GM21515 (cell line): ENCODE results near the gene IFIT3.
"Not testable (repeated sequence)": the region's sequence is repeated elsewhere in the genome, so short reads cannot be mapped to it uniquely, and the experiment has no call there.

Experiments
- ATAC-seq: cut with Tn5 transposase; IDR thresholded peaks from one replicate; pipeline ENCODE4 v1.9.1; 2021; ENCODE audit not compliant: unreplicated experiment

Gene IFIT3

GRCh38 chr10:89304026-89304425 is 23.8 kb upstream of the IFIT3 start:
- no peak for ATAC-seq

DNA sequence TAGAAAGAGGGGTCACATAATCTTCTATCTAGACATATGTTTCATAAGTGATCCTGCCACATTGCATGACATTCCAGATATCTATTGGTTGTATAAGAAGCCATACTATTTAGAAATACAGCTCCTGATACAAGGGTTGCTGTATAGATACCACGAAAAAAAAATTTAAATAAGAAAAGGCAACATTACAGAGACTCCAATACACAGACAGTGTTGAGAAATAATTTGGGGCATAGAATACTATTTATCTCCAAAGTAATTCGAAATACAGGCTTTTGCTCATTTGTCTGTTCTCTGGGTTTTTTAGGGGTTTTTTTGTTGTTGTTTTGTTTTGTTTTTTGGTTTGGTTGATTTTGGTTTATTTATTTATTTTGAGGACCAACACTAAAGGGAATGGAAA is 23.4 kb upstream of the IFIT3 start:
- ATAC-seq, result no peak

DNA sequence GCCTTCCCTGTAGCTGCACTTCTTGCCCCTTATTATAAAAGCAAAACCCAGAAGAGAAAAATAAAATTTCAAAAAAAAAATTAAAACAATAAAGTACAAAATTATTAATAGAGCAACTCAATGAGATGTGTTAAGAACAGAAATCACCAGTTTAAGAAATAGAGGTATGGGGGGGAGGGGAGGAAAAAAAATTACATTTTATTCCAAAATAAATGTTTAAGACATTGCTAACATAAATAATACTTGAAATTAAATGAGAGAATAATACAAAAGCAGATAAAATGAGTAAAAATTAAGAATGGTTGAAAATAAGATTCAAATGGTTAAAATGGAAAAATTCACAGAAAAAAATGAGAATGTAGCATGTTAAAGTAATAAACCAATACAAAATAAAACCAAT is 22.9 kb upstream of the IFIT3 start:
- no peak for ATAC-seq

- ATAC-seq, result no peak
Measured at GRCh38 chr10:89305766-89306433, 21.9 kb upstream of the IFIT3 start.

DNA sequence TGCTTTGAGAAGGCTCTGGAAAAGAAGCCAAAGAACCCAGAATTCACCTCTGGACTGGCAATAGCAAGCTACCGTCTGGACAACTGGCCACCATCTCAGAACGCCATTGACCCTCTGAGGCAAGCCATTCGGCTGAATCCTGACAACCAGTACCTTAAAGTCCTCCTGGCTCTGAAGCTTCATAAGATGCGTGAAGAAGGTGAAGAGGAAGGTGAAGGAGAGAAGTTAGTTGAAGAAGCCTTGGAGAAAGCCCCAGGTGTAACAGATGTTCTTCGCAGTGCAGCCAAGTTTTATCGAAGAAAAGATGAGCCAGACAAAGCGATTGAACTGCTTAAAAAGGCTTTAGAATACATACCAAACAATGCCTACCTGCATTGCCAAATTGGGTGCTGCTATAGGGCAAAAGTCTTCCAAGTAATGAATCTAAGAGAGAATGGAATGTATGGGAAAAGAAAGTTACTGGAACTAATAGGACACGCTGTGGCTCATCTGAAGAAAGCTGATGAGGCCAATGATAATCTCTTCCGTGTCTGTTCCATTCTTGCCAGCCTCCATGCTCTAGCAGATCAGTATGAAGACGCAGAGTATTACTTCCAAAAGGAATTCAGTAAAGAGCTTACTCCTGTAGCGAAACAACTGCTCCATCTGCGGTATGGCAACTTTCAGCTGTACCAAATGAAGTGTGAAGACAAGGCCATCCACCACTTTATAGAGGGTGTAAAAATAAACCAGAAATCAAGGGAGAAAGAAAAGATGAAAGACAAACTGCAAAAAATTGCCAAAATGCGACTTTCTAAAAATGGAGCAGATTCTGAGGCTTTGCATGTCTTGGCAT is 21.1 kb upstream of the IFIT3 start:
- no peak for ATAC-seq

DNA sequence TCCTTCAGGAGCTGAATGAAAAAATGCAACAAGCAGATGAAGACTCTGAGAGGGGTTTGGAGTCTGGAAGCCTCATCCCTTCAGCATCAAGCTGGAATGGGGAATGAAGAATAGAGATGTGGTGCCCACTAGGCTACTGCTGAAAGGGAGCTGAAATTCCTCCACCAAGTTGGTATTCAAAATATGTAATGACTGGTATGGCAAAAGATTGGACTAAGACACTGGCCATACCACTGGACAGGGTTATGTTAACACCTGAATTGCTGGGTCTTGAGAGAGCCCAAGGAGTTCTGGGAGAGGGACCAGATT is 20.6 kb upstream of the IFIT3 start:
- ATAC-seq, result no peak

- ATAC-seq, result no peak
Measured at GRCh38 chr10:89308266-89308665, 19.5 kb upstream of the IFIT3 start.

- ATAC-seq, result no peak
Measured at GRCh38 chr10:89308736-89309135, 19.1 kb upstream of the IFIT3 start.

- ATAC-seq, result no peak
Measured at GRCh38 chr10:89309156-89310055, 18.4 kb upstream of the IFIT3 start.

GRCh38 chr10:89310056-89310893 is 17.5 kb upstream of the IFIT3 start:
- ATAC-seq, result no peak

- ATAC-seq, result no peak
Measured at GRCh38 chr10:89312973-89313372, 14.8 kb upstream of the IFIT3 start.

- ATAC-seq, result no peak
Measured at GRCh38 chr10:89314676-89315075, 13.1 kb upstream of the IFIT3 start.

GRCh38 chr10:89318047-89318446 is 9.8 kb upstream of the IFIT3 start:
- ATAC-seq, result not testable (repeated sequence)

- ATAC-seq, result not testable (repeated sequence)
Measured at GRCh38 chr10:89325081-89325480, 2.7 kb upstream of the IFIT3 start.

GRCh38 chr10:89325856-89326255 is 1.9 kb upstream of the IFIT3 start:
- ATAC-seq, result not testable (repeated sequence)

DNA sequence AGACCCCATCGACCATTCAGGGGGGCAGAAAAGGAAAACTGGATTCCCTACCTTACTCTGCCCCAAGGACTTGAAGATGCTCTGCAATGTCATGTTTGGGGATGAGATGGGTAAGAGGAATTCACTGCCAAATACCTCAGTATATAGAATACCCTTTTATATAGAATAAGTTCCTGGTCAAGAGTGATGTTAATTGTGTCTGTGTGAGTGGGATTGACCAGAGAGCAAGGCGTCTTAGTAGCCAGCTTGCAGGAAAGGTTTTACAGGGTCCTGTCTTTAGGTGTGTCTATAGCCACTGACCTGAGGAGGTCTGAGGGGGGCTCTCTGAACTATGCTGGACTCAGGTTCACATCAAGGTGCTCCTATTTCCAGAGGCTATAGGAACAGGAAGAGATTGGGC is 1.4 kb downstream of the IFIT3 start:
- ATAC-seq, result no peak

DNA sequence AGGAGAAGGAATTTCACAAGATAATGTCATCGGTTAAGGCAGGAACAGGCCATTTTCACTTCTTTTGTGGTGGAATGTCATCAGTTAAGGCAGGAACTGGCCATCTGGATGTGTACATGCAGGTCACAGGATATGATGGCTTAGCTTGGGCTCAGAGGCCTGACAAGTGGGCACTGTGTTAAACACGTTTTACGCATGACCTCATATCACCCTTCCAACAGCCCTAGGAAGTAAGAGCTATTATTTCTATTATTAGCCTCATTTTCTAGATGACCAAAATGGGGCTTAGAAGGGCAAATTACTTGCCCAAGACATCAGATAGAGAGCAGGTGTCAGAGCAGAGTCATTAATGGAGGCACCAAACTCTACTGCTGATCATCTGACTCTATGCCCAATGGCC is 2.2 kb downstream of the IFIT3 start:
- ATAC-seq, result not testable (repeated sequence)

DNA sequence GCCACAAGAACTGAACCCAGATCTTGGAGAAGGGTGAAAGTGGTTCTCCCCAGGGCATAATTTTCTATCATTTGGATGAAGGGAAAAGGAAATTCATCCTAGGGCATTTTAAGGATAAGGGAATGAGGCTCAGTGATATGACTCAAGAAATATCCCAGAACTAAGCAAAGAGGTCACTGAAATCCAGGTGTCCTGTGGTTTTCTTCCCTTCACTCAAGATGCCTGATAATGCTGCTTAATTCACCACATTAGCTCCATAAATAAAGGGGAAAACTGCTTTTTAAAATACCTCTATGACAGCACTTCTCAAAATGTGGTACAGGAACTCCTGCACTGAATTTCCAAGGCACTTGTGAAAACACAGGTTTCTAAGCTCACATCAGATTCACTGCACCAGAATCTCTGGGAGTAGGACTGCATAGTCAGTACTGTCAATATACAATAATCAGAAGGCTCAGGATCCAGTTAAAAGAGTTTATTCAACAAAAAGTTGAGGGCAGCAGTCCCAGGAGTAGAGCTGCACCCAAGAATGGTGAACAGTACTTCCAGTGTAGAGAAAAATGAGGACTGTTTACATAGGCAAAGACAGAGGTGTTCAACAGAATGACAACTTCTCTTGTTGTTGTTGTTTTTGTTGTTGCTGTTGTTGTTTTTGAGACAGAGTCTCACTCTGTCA is 2.9 kb downstream of the IFIT3 start:
- ATAC-seq, result no peak

GRCh38 chr10:89331487-89332122 is 3.8 kb downstream of the IFIT3 start:
- ATAC-seq, result not testable (repeated sequence)
